Skeletal muscle satellite cell (primary cell): ENCODE results near the gene CFP.

Experiments
- H3K27me3 ChIP-seq: 2 replicates; pipeline ENCODE4 v1.7.0; 2013; ENCODE audit warnings: low read length; ENCODE audit not compliant: control insufficient read depth, insufficient read depth
- H3K36me3 ChIP-seq: 2 replicates; pipeline ENCODE4 v1.7.0; 2013; ENCODE audit warnings: mild to moderate bottlenecking, control low read depth, low read length; ENCODE audit not compliant: insufficient read depth
- H3K4me1 ChIP-seq: 2 replicates; pipeline ENCODE4 v1.7.0; 2013; ENCODE audit warnings: low read length; ENCODE audit not compliant: control insufficient read depth, insufficient read depth
- H3K4me2 ChIP-seq: 2 replicates; pipeline ENCODE4 v1.7.0; 2013; ENCODE audit warnings: mild to moderate bottlenecking, low read length
- H3K4me3 ChIP-seq: 2 replicates; pipeline ENCODE4 v1.7.0; 2013; ENCODE audit warnings: low read length
- H3K9ac ChIP-seq: 2 replicates; pipeline ENCODE4 v1.7.0; 2013; ENCODE audit warnings: mild to moderate bottlenecking, low read depth, low read length, moderate library complexity
- H3K9me3 ChIP-seq: replicated peaks from 2 replicates; pipeline ENCODE4 v1.7.0; 2013; ENCODE audit warnings: mild to moderate bottlenecking, control low read depth, low read length

The CFP gene

GRCh38 chrX:47595716-47596251 lies 33.9 kb downstream of the CFP start:
- H3K9ac ChIP-seq = no peak overlapping the region
- H3K4me3 ChIP-seq = no peak overlapping the region
- H3K9me3 ChIP-seq = no peaks in the 10 kb centered on the region
- peaks cover 16% of the 10 kb centered on the region for H3K4me1 ChIP-seq
- no peaks in the 10 kb centered on the region for H3K36me3 ChIP-seq
- H3K27me3 ChIP-seq = no peaks in the 10 kb centered on the region
- peak overlapping the region; percentile 2 for H3K4me2 ChIP-seq

- Histone ChIP-seq H3K27me3 (no peaks in the 10 kb centered on the region), H3K9me3 (no peaks in the 10 kb centered on the region), H3K36me3 (no peaks in the 10 kb centered on the region), H3K4me3 (no peak overlapping the region), H3K4me1 (peaks cover 16% of the 10 kb centered on the region), H3K9ac (no peak overlapping the region), H3K4me2 (no peak overlapping the region)
Measured at GRCh38 chrX:47593522-47593921, 36.2 kb downstream of the CFP start.

GRCh38 chrX:47590984-47591383 lies 38.7 kb downstream of the CFP start:
- no peaks in the 10 kb centered on the region for H3K27me3 ChIP-seq
- no peaks in the 10 kb centered on the region for H3K9me3 ChIP-seq
- H3K4me3 ChIP-seq = no peak overlapping the region
- H3K4me1 ChIP-seq = peaks cover 11% of the 10 kb centered on the region
- no peak overlapping the region for H3K9ac ChIP-seq
- H3K36me3 ChIP-seq = peaks cover 7% of the 10 kb centered on the region
- H3K4me2 ChIP-seq = no peak overlapping the region

- H3K9me3 ChIP-seq = no peaks in the 10 kb centered on the region
- H3K36me3 ChIP-seq = peaks cover 29% of the 10 kb centered on the region
- no peak overlapping the region for H3K4me2 ChIP-seq
- H3K9ac ChIP-seq = no peak overlapping the region
- H3K27me3 ChIP-seq = no peaks in the 10 kb centered on the region
- H3K4me1 ChIP-seq = peaks cover 19% of the 10 kb centered on the region
- no peak overlapping the region for H3K4me3 ChIP-seq
Measured at GRCh38 chrX:47587906-47588735, 41.6 kb downstream of the CFP start.

GRCh38 chrX:47587091-47587891 lies 42.4 kb downstream of the CFP start:
- H3K4me1 ChIP-seq = peaks cover 19% of the 10 kb centered on the region
- no peaks in the 10 kb centered on the region for H3K27me3 ChIP-seq
- no peaks in the 10 kb centered on the region for H3K9me3 ChIP-seq
- H3K9ac ChIP-seq = no peak overlapping the region
- H3K4me2 ChIP-seq = no peak overlapping the region
- H3K36me3 ChIP-seq = peaks cover 30% of the 10 kb centered on the region
- H3K4me3 ChIP-seq = no peak overlapping the region

- Histone ChIP-seq H3K27me3 (no peaks in the 10 kb centered on the region), H3K9ac (no peak overlapping the region), H3K4me3 (no peak overlapping the region), H3K4me1 (peaks cover 25% of the 10 kb centered on the region), H3K4me2 (peak overlapping the region; percentile 92), H3K9me3 (no peaks in the 10 kb centered on the region), H3K36me3 (peaks cover 30% of the 10 kb centered on the region)
Measured at GRCh38 chrX:47586043-47586787, 43.5 kb downstream of the CFP start.

GRCh38 chrX:47585273-47585672 lies 44.5 kb downstream of the CFP start:
- Histone ChIP-seq H3K27me3 (no peaks in the 10 kb centered on the region), H3K4me3 (peak overlapping the region; percentile 76), H3K4me2 (peak overlapping the region; percentile 92), H3K4me1 (peaks cover 25% of the 10 kb centered on the region), H3K9ac (no peak overlapping the region), H3K9me3 (no peaks in the 10 kb centered on the region), H3K36me3 (peaks cover 30% of the 10 kb centered on the region)

- Histone ChIP-seq H3K9me3 (no peaks in the 10 kb centered on the region), H3K4me2 (peak overlapping the region; percentile 92), H3K4me3 (peak overlapping the region; percentile 76), H3K36me3 (peaks cover 30% of the 10 kb centered on the region), H3K9ac (peak overlapping the region; percentile 88), H3K4me1 (peaks cover 25% of the 10 kb centered on the region), H3K27me3 (no peaks in the 10 kb centered on the region)
Measured at GRCh38 chrX:47584714-47585113, 45.0 kb downstream of the CFP start.

- no peaks in the 10 kb centered on the region for H3K9me3 ChIP-seq
- peak overlapping the region; percentile 88 for H3K9ac ChIP-seq
- peaks cover 30% of the 10 kb centered on the region for H3K36me3 ChIP-seq
- peak overlapping the region; percentile 76 for H3K4me3 ChIP-seq
- peaks cover 36% of the 10 kb centered on the region for H3K4me1 ChIP-seq
- H3K27me3 ChIP-seq = no peaks in the 10 kb centered on the region
- H3K4me2 ChIP-seq = peak overlapping the region; percentile 92
Measured at GRCh38 chrX:47583240-47583861, 46.4 kb downstream of the CFP start.

- peak within 1 kb of the TSS; percentile 76 for H3K4me3 ChIP-seq
- peak within 1 kb of the TSS; percentile 88 for H3K9ac ChIP-seq
- H3K4me2 ChIP-seq = peak within 1 kb of the TSS; percentile 92
- peaks cover 30% of the 10 kb centered on the region for H3K36me3 ChIP-seq
- H3K9me3 ChIP-seq = no peaks in the 10 kb centered on the region
- H3K4me1 ChIP-seq = peaks cover 48% of the 10 kb centered on the region
- no peaks in the 10 kb centered on the region for H3K27me3 ChIP-seq
Measured at GRCh38 chrX:47581731-47582647, 47.7 kb downstream of the CFP start, which contains the start of gene TIMP1. Gene TIMP1, plus strand, starts transcription at chrX:47582436. Its CDS starts 980 bp downstream, at chrX:47583416.
